ENCODE data around the gene HIPK3.

- TF ChIP-seq EZH2 (IDR thresholded peaks at IDR 0.05): no peak
- TF ChIP-seq POLR2AphosphoS5 (IDR thresholded peaks at IDR 0.05; ENCODE audit: borderline replicate concordance, low read depth, low read length): peak; percentile 78
These were observed 883 bp downstream of the HIPK3 start for GRCh38 chr11:33257897-33258630.
